SK-N-MC (cell line): ENCODE results near the gene FNDC3B.

Experiments used
- EZH2 ChIP-seq: fragments of 200-600 bp; sonication (generic); IDR thresholded peaks from one replicate; pipeline ENCODE4 v1.6.1; 2017; ENCODE audit warnings: antibody characterized with exemption
- FOXP2 ChIP-seq: optimal IDR thresholded peaks from 2 replicates; pipeline ENCODE3; 2011; ENCODE audit warnings: mild to moderate bottlenecking, moderate library complexity; ENCODE audit not compliant: insufficient read depth; ENCODE audit errors: extremely low read length, control extremely low read depth
- POLR2AphosphoS5 ChIP-seq: IDR thresholded peaks from 2 replicates; pipeline ENCODE4 v1.6.1; 2012; ENCODE audit warnings: mild to moderate bottlenecking, low read depth, low read length, borderline replicate concordance

GRCh38 chr3:172159376-172159775 is 120.0 kb downstream of the FNDC3B start:
- TF ChIP-seq EZH2 (no peak), POLR2AphosphoS5 (no peak), FOXP2 (no peak)
